Motor neuron (in vitro differentiated cells): ENCODE data around the gene ZPR1. TPM values are rescaled to one million over a fixed set of nuclear protein-coding genes. Genes with fewer than 3 reads are reported as not detected.

Source experiments
- ATAC-seq, 8 experiments: fragments of 200-7000 bp; cut with Tn5 transposase; replicated peaks in 6 of 8; 2 replicates each; pipeline ENCODE4 v1.8.0; 2021; ENCODE audit warnings: mild to moderate bottlenecking in 8 of 8, moderate library complexity in 8 of 8
- H3K27ac ChIP-seq, 2 donors: fragments of 250-450 bp; sonication (Bioruptor Pico); 2 replicates each; pipeline ENCODE4 v1.9.0; 2021; ENCODE audit warnings: antibody characterized with exemption in 2 of 2, mild to moderate bottlenecking in 2 of 2, moderate library complexity in 1 of 2
- H3K4me1 ChIP-seq, 2 donors: fragments of 250-450 bp; sonication (Bioruptor Pico); replicated peaks in 1 of 2; 2 replicates each; pipeline ENCODE4 v1.6.1; 2021; ENCODE audit warnings: antibody characterized with exemption in 2 of 2, mild to moderate bottlenecking in 2 of 2, moderate library complexity in 1 of 2
- H3K4me3 ChIP-seq, 5 donors: fragments of 250-450 bp; sonication (Bioruptor Pico); 2 replicates each; pipeline ENCODE4 v1.9.0; 2021; ENCODE audit warnings: antibody characterized with exemption in 5 of 5, mild to moderate bottlenecking in 5 of 5, moderate library complexity in 4 of 5
- WGBS, 10 experiments: fragments of 450-650 bp; shearing (Covaris generic); methylation state at CpG; one replicate each; pipeline ENCODE4 v1.0.0; 2022; 5-methylcytosine and 5-hydroxymethylcytosine counted together
- in situ Hi-C, 9 experiments: fragments of 400-800 bp; cut with MboI; loops; one replicate each; pipeline ENCODE4 v1.15.0; 2021; ENCODE audit warnings: low sequenced_read_pairs in 9 of 9, low pct_unique_long_range_greater_than_20kb in 2 of 9; ENCODE audit not compliant: unreplicated experiment in 9 of 9
- total RNA-seq, 8 experiments: library from RNA; unstranded; fragments of 300-600 nt; gene quantifications; 2 replicates each; pipeline versions ENCODE4 v1.2.3 to v1.2.4, GENCODE V29; 2022

ZPR1 gene
- total RNA-seq, 8 experiments from 2014 or later: 22.4 to 43.5 (median 33.0) TPM

- WGBS, 10 experiments: 63 to 100% methylated on average over 1 to 5 of the region's 9 CpGs; no CpG with 5 or more reads in 8 of the 10 experiments
- in situ Hi-C loops: no loop called here
- Histone ChIP-seq H3K4me1 (peaks cover 2 to 19% of the 10 kb centered on the region in 2 donors), H3K27ac (no peak within 1 kb of the TSS), H3K4me3 (no peak within 1 kb of the TSS)
- ATAC-seq: peak in 7 of 8 experiments; percentile 15 to 70 (median 32)
These were observed 41.8 kb upstream of the ZPR1 start, which contains the start of gene APOC3 for GRCh38 chr11:116829525-116830183. Gene APOC3, plus strand, starts transcription at chr11:116829907. Its CDS starts 676 bp downstream, at chr11:116830583.

- Histone ChIP-seq H3K4me3 (no peak overlapping the region), H3K4me1 (peaks cover 2 to 19% of the 10 kb centered on the region in 2 donors), H3K27ac (no peak overlapping the region)
- ATAC-seq: peak in 2 of 8 experiments; percentile 3 to 12
- WGBS, 10 experiments: 28 to 83% (median 70%) methylated on average over 1 to 4 of the region's 16 CpGs; no CpG with 5 or more reads in 4 of the 10 experiments
- in situ Hi-C loops: no loop called here
These were observed 41.1 kb upstream of the ZPR1 start for GRCh38 chr11:116828632-116829524.

DNA sequence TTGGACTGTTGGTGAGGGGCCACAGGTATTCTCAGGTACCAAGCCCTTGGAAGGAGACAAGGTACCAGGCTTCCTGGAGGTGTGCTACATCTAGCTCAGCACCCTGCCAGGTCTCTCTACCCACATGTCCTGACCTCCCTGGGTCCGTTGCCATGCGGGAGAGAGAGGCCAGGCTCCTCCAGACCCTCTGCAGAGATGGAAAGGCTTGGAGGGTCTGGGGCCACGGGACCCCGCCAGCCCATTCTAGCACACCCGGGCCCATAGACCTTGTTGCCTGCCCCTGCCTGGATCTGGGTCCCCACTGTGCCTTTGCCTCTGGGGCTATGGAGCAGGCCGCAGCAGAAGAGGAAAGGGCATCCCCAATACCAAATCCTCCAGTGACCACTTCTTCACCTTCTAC, 39.6 kb upstream of the ZPR1 start:
- 40 to 96% (median 70%) methylated on average over 1 to 4 of the region's 6 CpGs; no CpG with 5 or more reads in 6 of the 10 experiments for WGBS, 10 experiments
- Histone ChIP-seq H3K4me1 (peaks cover 2 to 19% of the 10 kb centered on the region in 2 donors), H3K27ac (no peak overlapping the region), H3K4me3 (no peak overlapping the region)
- ATAC-seq: no peak
- in situ Hi-C loops: no loop called here

DNA sequence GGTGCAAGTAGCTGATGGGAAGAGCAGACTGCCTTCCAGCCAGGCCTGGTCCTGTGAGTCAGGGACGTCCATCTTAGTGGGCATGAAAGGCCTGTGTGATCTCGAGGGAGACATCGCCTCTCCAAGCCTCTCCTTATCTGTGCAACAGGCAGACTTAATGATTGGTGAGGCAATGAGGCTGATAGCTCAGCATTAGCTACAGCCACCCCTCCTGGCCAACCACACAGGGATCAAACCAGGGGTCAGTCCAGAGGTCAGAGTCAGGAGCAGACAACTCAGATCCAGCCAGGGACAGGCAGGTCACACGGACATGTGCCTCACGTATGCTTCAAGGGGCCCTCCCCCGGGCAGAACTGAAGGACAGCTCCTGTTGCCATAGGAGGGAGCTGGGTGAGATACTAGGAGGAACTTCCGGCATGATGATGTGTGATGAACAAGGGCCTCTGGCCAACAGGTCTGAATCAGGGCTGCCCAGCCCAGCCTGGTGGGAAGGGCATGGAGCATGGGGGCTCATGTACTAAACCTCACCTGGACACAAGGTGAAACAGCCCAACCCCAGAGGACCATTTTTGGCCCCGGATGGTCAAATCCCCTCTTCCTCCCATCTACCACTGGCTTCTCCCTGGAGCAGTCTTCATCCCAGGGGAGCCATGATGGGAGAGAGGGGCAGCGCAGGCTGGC, 39.1 kb upstream of the ZPR1 start:
- peak in 3 of 8 experiments; percentile 30 to 72 (median 57) for ATAC-seq
- in situ Hi-C loops: no loop called here
- 50 to 100% (median 80%) methylated on average over 1 to 5 of the region's 9 CpGs; no CpG with 5 or more reads in 5 of the 10 experiments for WGBS, 10 experiments
- peak overlapping the region in 1 of 2 donors; percentile 42 for H3K27ac ChIP-seq
- H3K4me1 ChIP-seq: peaks cover 2 to 19% of the 10 kb centered on the region in 2 donors
- no peak overlapping the region for H3K4me3 ChIP-seq

- Histone ChIP-seq H3K4me1 (peaks cover 2 to 19% of the 10 kb centered on the region in 2 donors), H3K27ac (peak overlapping the region in 1 of 2 donors; percentile 42), H3K4me3 (no peak overlapping the region)
- WGBS, 10 experiments: 27 to 86% (median 79%) methylated on average over 2 to 10 of the region's 22 CpGs; no CpG with 5 or more reads in 1 of the 10 experiments
- in situ Hi-C loops: no loop called here
- ATAC-seq: no peak
These were observed 38.3 kb upstream of the ZPR1 start for GRCh38 chr11:116825854-116826750.

- H3K4me3 ChIP-seq: no peak overlapping the region
- peak in 2 of 8 experiments; percentile 32 to 33 for ATAC-seq
- peaks cover 2 to 19% of the 10 kb centered on the region in 2 donors for H3K4me1 ChIP-seq
- in situ Hi-C loops: no loop called here
- no peak overlapping the region for H3K27ac ChIP-seq
- 29 to 100% (median 74%) methylated on average over 1 to 4 of the region's 5 CpGs; no CpG with 5 or more reads in 3 of the 10 experiments for WGBS, 10 experiments
These were observed 37.6 kb upstream of the ZPR1 start for GRCh38 chr11:116825434-116825833.

DNA sequence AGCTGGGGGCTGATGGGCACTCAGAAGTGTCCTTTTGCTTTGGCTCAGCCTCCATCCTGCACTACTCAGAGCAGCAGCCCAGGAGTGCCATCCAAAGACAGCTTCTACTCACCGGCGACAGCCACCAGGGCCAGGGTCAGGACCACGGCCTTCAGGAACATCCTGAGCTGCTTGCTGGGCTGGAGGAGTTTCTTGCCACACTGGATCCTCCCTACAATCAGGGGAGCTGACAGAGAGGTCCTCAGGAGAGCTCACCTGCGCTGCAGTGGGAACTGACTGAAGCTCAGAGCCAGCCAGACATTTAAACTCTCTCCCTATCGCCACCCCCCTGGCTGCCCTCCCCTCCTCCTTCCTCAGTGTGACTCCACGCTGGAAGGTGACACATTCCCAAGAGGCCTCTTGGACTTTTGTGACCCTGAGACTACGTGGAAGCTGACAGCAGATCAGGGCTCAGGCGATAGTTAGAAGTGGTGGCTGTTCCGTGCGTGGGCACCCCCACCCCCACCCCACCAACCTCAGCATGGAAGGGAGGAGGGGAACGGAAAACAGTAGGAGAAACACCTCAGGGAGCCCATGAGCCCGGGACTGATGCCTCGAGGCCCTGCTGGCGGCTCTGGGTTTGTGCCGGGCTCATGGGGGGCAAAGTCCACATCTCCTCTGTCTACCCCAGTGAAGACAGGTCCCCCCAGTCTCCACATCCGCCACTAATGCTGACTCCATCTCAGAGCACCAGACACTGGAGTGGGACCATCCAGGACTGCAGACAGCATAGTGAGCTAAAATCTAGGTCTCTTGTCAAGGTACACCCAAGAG, 35.4 kb upstream of the ZPR1 start, which contains the start of gene APOA4:
Gene APOA4 (minus strand): TSS at position 274 of the 813 bp plus-strand sequence. CDS start 113 bp downstream, at position 161.
- Histone ChIP-seq H3K4me3 (no peak within 1 kb of the TSS), H3K27ac (no peak within 1 kb of the TSS), H3K4me1 (peaks cover 2 to 11% of the 10 kb centered on the region in 2 donors)
- WGBS, 10 experiments: 90 to 100% (median 100%) methylated on average over 1 to 2 of the region's 16 CpGs; no CpG with 5 or more reads in 7 of the 10 experiments
- in situ Hi-C loops: no loop called here
- ATAC-seq: no peak

GRCh38 chr11:116822575-116822974, 34.8 kb upstream of the ZPR1 start:
- no peak for ATAC-seq
- 0 to 100% (median 40%) methylated on average over 1 to 2 of the region's 5 CpGs; no CpG with 5 or more reads in 5 of the 10 experiments for WGBS, 10 experiments
- peaks cover 2 to 11% of the 10 kb centered on the region in 2 donors for H3K4me1 ChIP-seq

GRCh38 chr11:116821050-116821918, 33.5 kb upstream of the ZPR1 start:
- no peak overlapping the region for H3K4me3 ChIP-seq
- 79 to 95% (median 85%) methylated on average over 1 to 28 of the region's 51 CpGs; no CpG with 5 or more reads in 4 of the 10 experiments for WGBS, 10 experiments
- ATAC-seq: no peak
- H3K4me1 ChIP-seq: peaks cover 0 to under 1% of the 10 kb centered on the region in 2 donors
- no peak overlapping the region for H3K27ac ChIP-seq
- in situ Hi-C loops: no loop called here

More at GRCh38 chr11:116822575-116822974, 34.8 kb upstream of the ZPR1 start:
- Histone ChIP-seq H3K27ac (no peak overlapping the region), H3K4me3 (no peak overlapping the region)
- in situ Hi-C loops: no loop called here

DNA sequence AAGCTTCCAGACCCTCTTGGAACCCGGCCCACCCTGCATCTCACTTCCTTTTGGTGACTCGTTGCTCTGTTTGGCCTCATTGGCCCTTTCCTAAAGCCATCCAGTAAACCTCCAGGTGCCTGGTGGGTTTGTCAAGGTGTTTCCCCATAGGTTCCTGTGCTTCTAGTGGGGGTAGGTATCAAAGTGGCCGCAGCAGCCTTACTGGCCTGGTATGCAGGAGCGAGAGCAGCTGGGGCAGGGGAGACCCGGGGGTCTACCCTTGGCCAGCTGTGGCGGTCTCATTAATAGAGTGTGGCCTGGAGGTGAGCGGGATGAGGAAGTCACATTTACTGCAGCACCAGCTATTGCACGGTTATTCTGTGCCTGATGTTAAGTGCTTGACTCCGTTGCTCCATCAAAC, 31.2 kb upstream of the ZPR1 start:
- no peak overlapping the region for H3K27ac ChIP-seq
- WGBS, 10 experiments: 74 to 100% (median 90%) methylated on average over 4 to 5 of the region's 9 CpGs; no CpG with 5 or more reads in 6 of the 10 experiments
- no peaks in the 10 kb centered on the region for H3K4me1 ChIP-seq
- ATAC-seq: no peak
- in situ Hi-C loops: no loop called here
- no peak overlapping the region for H3K4me3 ChIP-seq
